Upper lobe of left lung (tissue), 6 donors: ENCODE results near the gene SLC9A5. TPM values are rescaled to one million over a fixed set of nuclear protein-coding genes. Genes with fewer than 3 reads are reported as not detected.

Source experiments
- ATAC-seq, 2 donors: fragments of 200-7000 bp; cut with Tn5 transposase; one replicate each; pipeline ENCODE4 v1.9.1; 2022; ENCODE audit warnings: mild to moderate bottlenecking in 2 of 2, moderate library complexity in 2 of 2; ENCODE audit not compliant: low FRiP score in 2 of 2
- DNase-seq, 2 donors: peaks; one replicate each; pipeline ENCODE4 v3.0.0-alpha.2; 2019 to 2020
- H3K27ac ChIP-seq, 4 donors: fragments of 200-600 bp; sonication (generic); one replicate each; pipeline ENCODE4 v1.5.1; 2016 to 2019
- H3K27me3 ChIP-seq, 4 donors: fragments of 200-600 bp; sonication (generic); one replicate each; pipeline ENCODE4 v1.5.1; 2017 to 2019
- H3K36me3 ChIP-seq, 4 donors: fragments of 200-600 bp; sonication (generic); one replicate each; pipeline ENCODE4 v1.5.1; 2016 to 2019
- H3K4me1 ChIP-seq, 4 donors: fragments of 200-600 bp; sonication (generic); one replicate each; pipeline ENCODE4 v1.5.1; 2018 to 2019
- H3K4me3 ChIP-seq, 4 donors: fragments of 200-600 bp; sonication (generic); one replicate each; pipeline ENCODE4 v1.5.1; 2017 to 2019; ENCODE audit warnings: mild to moderate bottlenecking in 2 of 4, moderate library complexity in 1 of 4
- H3K9me3 ChIP-seq, 4 donors: fragments of 200-600 bp; sonication (generic); one replicate each; pipeline ENCODE4 v1.5.1; 2018 to 2019
- EP300 ChIP-seq, 4 donors: sonication (generic); formaldehyde crosslinking; IDR thresholded peaks; one replicate each; pipeline ENCODE4 v1.5.1; 2017; ENCODE audit warnings: antibody characterized with exemption in 4 of 4, control low read depth in 2 of 4
- POLR2A ChIP-seq, 4 donors: fragments of 450-650 bp; IDR thresholded peaks; one replicate each; pipeline ENCODE4 v1.5.1; 2016 to 2017; ENCODE audit warnings: antibody characterized with exemption in 4 of 4, mild to moderate bottlenecking in 2 of 4
- POLR2AphosphoS5 ChIP-seq, 2 donors: sonication (generic); formaldehyde crosslinking; IDR thresholded peaks; one replicate each; pipeline ENCODE4 v1.5.1; 2017; ENCODE audit warnings: antibody characterized with exemption in 2 of 2
- WGBS, 2 donors: methylation state at CpG; one replicate each; pipeline ENCODE4 v1.1.5; 2017 to 2018; 5-methylcytosine and 5-hydroxymethylcytosine counted together
- total RNA-seq, 6 donors: library from RNA; depleted of rRNA in 4 of 6; stranded (reverse); fragments of >200 nt in 4 of 6; gene quantifications; one replicate each; pipeline versions ENCODE4 v1.1.0 to v1.2.1, GENCODE V29; 2016 to 2021
- TF ChIP-seq, protein P1 (sequence below), 6 experiments: fragments of 450-650 bp in 4 of 6; fragments of 200-600 bp in 2 of 6; sonication (generic) in 2 of 6; IDR thresholded peaks; one replicate each; pipeline ENCODE4 v1.5.1; 2016 to 2019; ENCODE audit warnings: antibody characterized with exemption in 6 of 6
- donor health status: DM: no; HTN: no; CAD: no; lungs with moderate emphysema.
- donor health status: DM: no; HTN: yes; CAD: no; lungs with severe emphysema.

SLC9A5 gene
- total RNA-seq, 6 donors from 2014 or later = 0.76 to 28.3 (median 4.1) TPM

- Histone ChIP-seq H3K4me3 (no peak overlapping the region), H3K4me1 (peaks cover 0 to 10% (median 5%) of the 10 kb centered on the region in 4 donors), H3K27ac (no peak overlapping the region), H3K9me3 (no peaks in the 10 kb centered on the region), H3K27me3 (no peaks in the 10 kb centered on the region), H3K36me3 (no peaks in the 10 kb centered on the region)
- ATAC-seq (no peak), DNase-seq (no peak)
- no peak for TF ChIP-seq POLR2A (IDR thresholded peaks at IDR 0.05)
- TF ChIP-seq, protein P1, sequence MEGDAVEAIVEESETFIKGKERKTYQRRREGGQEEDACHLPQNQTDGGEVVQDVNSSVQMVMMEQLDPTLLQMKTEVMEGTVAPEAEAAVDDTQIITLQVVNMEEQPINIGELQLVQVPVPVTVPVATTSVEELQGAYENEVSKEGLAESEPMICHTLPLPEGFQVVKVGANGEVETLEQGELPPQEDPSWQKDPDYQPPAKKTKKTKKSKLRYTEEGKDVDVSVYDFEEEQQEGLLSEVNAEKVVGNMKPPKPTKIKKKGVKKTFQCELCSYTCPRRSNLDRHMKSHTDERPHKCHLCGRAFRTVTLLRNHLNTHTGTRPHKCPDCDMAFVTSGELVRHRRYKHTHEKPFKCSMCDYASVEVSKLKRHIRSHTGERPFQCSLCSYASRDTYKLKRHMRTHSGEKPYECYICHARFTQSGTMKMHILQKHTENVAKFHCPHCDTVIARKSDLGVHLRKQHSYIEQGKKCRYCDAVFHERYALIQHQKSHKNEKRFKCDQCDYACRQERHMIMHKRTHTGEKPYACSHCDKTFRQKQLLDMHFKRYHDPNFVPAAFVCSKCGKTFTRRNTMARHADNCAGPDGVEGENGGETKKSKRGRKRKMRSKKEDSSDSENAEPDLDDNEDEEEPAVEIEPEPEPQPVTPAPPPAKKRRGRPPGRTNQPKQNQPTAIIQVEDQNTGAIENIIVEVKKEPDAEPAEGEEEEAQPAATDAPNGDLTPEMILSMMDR (IDR thresholded peaks at IDR 0.05) = no peak
- 91 to 95% methylated on average over 11 to 13 of the region's 13 CpGs for WGBS, 2 donors
These were observed 56.7 kb downstream of the SLC9A5 start for GRCh38 chr16:67305216-67306071.

GRCh38 chr16:67310561-67310960, 61.8 kb downstream of the SLC9A5 start:
- 91 to 93% methylated on average over 3 of the region's 3 CpGs for WGBS, 2 donors

DNA sequence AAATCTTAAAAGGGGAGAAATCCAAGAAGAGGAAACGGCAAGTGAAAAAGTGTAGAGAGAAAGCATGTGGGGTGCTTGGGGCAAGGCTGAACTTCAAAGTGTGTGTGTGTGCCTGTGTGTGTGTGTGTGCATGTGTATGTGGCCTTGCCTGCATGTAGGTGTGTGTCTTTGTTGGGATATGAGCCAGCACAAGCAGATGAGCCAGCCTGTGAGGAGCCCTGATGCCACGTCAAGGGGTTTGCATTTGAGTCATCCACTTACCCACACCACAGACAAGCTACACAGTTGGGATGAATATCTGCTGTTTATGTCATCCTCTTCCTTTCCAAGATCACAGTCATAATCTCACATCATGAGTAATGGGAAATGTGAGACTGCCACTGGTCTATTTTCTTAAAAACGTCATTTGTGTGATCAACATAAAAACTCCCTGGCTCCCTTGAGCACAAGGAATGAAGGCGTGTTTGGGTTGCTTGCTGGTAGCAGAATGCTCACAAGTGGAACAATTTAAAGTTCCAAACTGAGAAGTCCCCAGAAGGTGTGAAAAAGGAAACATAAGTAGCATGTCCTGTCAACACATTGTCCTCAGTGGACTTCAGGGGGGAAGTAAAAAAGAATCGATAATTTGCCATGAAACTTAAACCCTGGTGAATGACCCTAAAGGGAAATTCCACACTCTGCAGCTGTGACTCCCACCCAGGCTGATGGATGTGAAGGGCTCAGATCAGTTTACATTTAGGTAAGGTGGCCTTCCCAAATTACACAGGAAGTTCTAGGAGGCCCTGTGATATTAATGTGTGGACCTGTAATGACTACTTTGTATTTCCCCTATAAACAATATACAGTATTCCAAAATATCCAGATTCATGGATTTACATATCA, 63.1 kb downstream of the SLC9A5 start:
- TF ChIP-seq POLR2A (IDR thresholded peaks at IDR 0.05) (no peak), POLR2AphosphoS5 (IDR thresholded peaks at IDR 0.05) (peak in 1 of 2 donors; percentile 21), EP300 (IDR thresholded peaks at IDR 0.05) (peak in 1 of 4 donors; percentile 24)
- TF ChIP-seq, protein P1 (IDR thresholded peaks at IDR 0.05) = no peak
- peak; percentile 36 to 94 for ATAC-seq

More at GRCh38 chr16:67310561-67310960, 61.8 kb downstream of the SLC9A5 start:
- Histone ChIP-seq H3K9me3 (no peaks in the 10 kb centered on the region), H3K27ac (no peak overlapping the region), H3K36me3 (no peaks in the 10 kb centered on the region), H3K4me1 (peaks cover 4 to 7% (median 5%) of the 10 kb centered on the region in 4 donors), H3K27me3 (no peaks in the 10 kb centered on the region), H3K4me3 (no peak overlapping the region)
- ATAC-seq (no peak), DNase-seq (no peak)
- TF ChIP-seq POLR2AphosphoS5 (IDR thresholded peaks at IDR 0.05) (no peak), EP300 (IDR thresholded peaks at IDR 0.05) (no peak), POLR2A (IDR thresholded peaks at IDR 0.05) (no peak)
- TF ChIP-seq, protein P1 (IDR thresholded peaks at IDR 0.05) = no peak

DNA sequence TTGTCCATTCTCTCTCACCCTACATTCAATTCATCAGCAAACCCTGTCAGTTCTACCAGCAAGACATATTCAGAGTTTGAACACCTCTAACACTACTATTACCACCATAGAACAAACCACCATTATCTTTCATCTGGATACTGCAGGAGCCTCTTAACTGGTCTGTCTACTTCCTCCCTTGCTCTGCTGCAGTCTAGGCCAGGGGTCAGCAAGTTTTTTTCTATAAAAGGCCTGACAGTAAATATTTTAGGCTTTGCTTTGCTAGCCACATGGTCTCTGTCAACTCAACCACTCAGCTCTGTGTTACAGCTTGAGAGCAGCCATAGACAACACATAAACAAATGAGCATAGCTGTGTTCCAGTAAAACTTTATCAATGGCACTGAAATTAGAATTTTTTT, 63.9 kb downstream of the SLC9A5 start:
- Histone ChIP-seq H3K36me3 (no peaks in the 10 kb centered on the region), H3K27ac (peak overlapping the region in 2 of 4 donors; percentile 14 to 65), H3K27me3 (no peaks in the 10 kb centered on the region), H3K4me1 (peaks cover 4 to 7% (median 5%) of the 10 kb centered on the region in 4 donors), H3K9me3 (no peaks in the 10 kb centered on the region), H3K4me3 (no peak overlapping the region)
- DNase-seq (no peak), ATAC-seq (no peak)
- TF ChIP-seq POLR2AphosphoS5 (IDR thresholded peaks at IDR 0.05) (no peak), POLR2A (IDR thresholded peaks at IDR 0.05) (no peak), EP300 (IDR thresholded peaks at IDR 0.05) (no peak)
- TF ChIP-seq, protein P1 (IDR thresholded peaks at IDR 0.05) = no peak

More for the DNA sequence above, 63.1 kb downstream of the SLC9A5 start:
- H3K4me3 ChIP-seq = no peak overlapping the region
- 45 to 52% methylated on average over 5 of the region's 5 CpGs for WGBS, 2 donors
- H3K9me3 ChIP-seq = no peaks in the 10 kb centered on the region
- H3K27ac ChIP-seq = peak overlapping the region in 2 of 4 donors; percentile 7 to 65
- H3K36me3 ChIP-seq = no peaks in the 10 kb centered on the region
- H3K27me3 ChIP-seq = no peaks in the 10 kb centered on the region
- H3K4me1 ChIP-seq = peaks cover 4 to 7% (median 5%) of the 10 kb centered on the region in 4 donors
- no peak for DNase-seq
